Measurements from ENCODE around the gene TMIE. TPM values are rescaled to one million over a fixed set of nuclear protein-coding genes. Genes with fewer than 3 reads are reported as not detected.

Gene TMIE
- total RNA-seq, 1 experiment from 2014 or later: 1.1 TPM

GRCh38 chr3:46699676-46700523 lies 1.3 kb upstream of the TMIE start:
- intact Hi-C loops (cut with micrococcal nuclease; ENCODE audit: unreplicated experiment) (no loop called here), in situ Hi-C loops (cut with HindIII; ENCODE audit: low pct_unique_long_range_greater_than_20kb, low sequenced_read_pairs) (no loop called here)
- no peaks in the 10 kb centered on the region for H3K9me3 ChIP-seq (ENCODE audit: control insufficient read depth, insufficient read depth, low read depth, low read length)
- DNase-seq (ENCODE audit: low read depth, low spot score) (no peak), ATAC-seq (no peak)
- no TSS peak for BruUV-seq (replicated peaks)
- H3K36me3 ChIP-seq (ENCODE audit: control insufficient read depth, insufficient read depth, low read length): no peaks in the 10 kb centered on the region
- H3K4me3 ChIP-seq (ENCODE audit: low read depth in 2 of 2, low read length in 2 of 2): no peak overlapping the region
- no peak overlapping the region for H3K27ac ChIP-seq (ENCODE audit: low read length)
- no peaks in the 10 kb centered on the region for H3K4me1 ChIP-seq (ENCODE audit: control insufficient read depth, insufficient read depth, low read length)
- no peaks in the 10 kb centered on the region for H3K27me3 ChIP-seq (ENCODE audit: control insufficient read depth, insufficient read depth, low read length)
- POLR2A ChIA-PET: no interaction called here
- CTCF ChIA-PET: no interaction called here
- no peak for TF ChIP-seq CTCF (IDR thresholded peaks at IDR 0.05)
- TF ChIP-seq REST (IDR thresholded peaks at IDR 0.05; ENCODE audit: insufficient read depth in 1 of 2, low read depth in 2 of 2, low read length in 1 of 2): no peak
- TF ChIP-seq SIN3A (IDR thresholded peaks at IDR 0.05; ENCODE audit: borderline replicate concordance, insufficient read depth, low read depth, low read length): no peak
- no peak for TF ChIP-seq TCF7L2 (IDR thresholded peaks at IDR 0.05; ENCODE audit: low read depth, low read length)
- no peak for TF ChIP-seq POLR2AphosphoS5 (IDR thresholded peaks at IDR 0.05; ENCODE audit: low read depth, low read length)

GRCh38 chr3:46700772-46701171 lies 420 bp upstream of the TMIE start:
- TF ChIP-seq POLR2AphosphoS5 (IDR thresholded peaks at IDR 0.05; ENCODE audit: low read depth, low read length) (no peak), CTCF (IDR thresholded peaks at IDR 0.05) (no peak), TCF7L2 (IDR thresholded peaks at IDR 0.05; ENCODE audit: low read depth, low read length) (no peak), SIN3A (IDR thresholded peaks at IDR 0.05; ENCODE audit: borderline replicate concordance, insufficient read depth, low read depth, low read length) (no peak), REST (IDR thresholded peaks at IDR 0.05; ENCODE audit: insufficient read depth in 1 of 2, low read depth in 2 of 2, low read length in 1 of 2) (no peak)
- ATAC-seq (no peak), DNase-seq (ENCODE audit: low read depth, low spot score) (no peak)
- no peak overlapping the region for H3K27ac ChIP-seq (ENCODE audit: low read length)
- in situ Hi-C loops (cut with HindIII; ENCODE audit: low pct_unique_long_range_greater_than_20kb, low sequenced_read_pairs) (no loop called here), intact Hi-C loops (cut with micrococcal nuclease; ENCODE audit: unreplicated experiment) (no loop called here)
- H3K4me3 ChIP-seq (ENCODE audit: low read depth in 2 of 2, low read length in 2 of 2): no peak overlapping the region
- BruUV-seq (replicated peaks): no TSS peak
- H3K36me3 ChIP-seq (ENCODE audit: control insufficient read depth, insufficient read depth, low read length): no peaks in the 10 kb centered on the region
- ChIA-PET CTCF (no interaction called here), POLR2A (no interaction called here)
- no peaks in the 10 kb centered on the region for H3K4me1 ChIP-seq (ENCODE audit: control insufficient read depth, insufficient read depth, low read length)
- H3K9me3 ChIP-seq (ENCODE audit: control insufficient read depth, insufficient read depth, low read depth, low read length): no peaks in the 10 kb centered on the region
- H3K27me3 ChIP-seq (ENCODE audit: control insufficient read depth, insufficient read depth, low read length): no peaks in the 10 kb centered on the region
